Fibroblast of pulmonary artery (primary cell): ENCODE results near the gene HSP90AB1.

Source experiments
- DNase-seq: peaks from one replicate; pipeline ENCODE4 v3.0.0-alpha.2; 2010; ENCODE audit warnings: low read depth
- H3K4me3 ChIP-seq: replicated peaks from 2 replicates; pipeline ENCODE4 v1.5.1; 2011; ENCODE audit warnings: low read depth, mild to moderate bottlenecking, control low read depth, low read length, moderate library complexity
- TF ChIP-seq, protein P1 (sequence below): IDR thresholded peaks from 2 replicates; pipeline ENCODE4 v1.5.1; 2011; ENCODE audit warnings: mild to moderate bottlenecking, control low read depth, low read length, inconsistent platforms; ENCODE audit errors: missing control alignments

The HSP90AB1 gene

DNA sequence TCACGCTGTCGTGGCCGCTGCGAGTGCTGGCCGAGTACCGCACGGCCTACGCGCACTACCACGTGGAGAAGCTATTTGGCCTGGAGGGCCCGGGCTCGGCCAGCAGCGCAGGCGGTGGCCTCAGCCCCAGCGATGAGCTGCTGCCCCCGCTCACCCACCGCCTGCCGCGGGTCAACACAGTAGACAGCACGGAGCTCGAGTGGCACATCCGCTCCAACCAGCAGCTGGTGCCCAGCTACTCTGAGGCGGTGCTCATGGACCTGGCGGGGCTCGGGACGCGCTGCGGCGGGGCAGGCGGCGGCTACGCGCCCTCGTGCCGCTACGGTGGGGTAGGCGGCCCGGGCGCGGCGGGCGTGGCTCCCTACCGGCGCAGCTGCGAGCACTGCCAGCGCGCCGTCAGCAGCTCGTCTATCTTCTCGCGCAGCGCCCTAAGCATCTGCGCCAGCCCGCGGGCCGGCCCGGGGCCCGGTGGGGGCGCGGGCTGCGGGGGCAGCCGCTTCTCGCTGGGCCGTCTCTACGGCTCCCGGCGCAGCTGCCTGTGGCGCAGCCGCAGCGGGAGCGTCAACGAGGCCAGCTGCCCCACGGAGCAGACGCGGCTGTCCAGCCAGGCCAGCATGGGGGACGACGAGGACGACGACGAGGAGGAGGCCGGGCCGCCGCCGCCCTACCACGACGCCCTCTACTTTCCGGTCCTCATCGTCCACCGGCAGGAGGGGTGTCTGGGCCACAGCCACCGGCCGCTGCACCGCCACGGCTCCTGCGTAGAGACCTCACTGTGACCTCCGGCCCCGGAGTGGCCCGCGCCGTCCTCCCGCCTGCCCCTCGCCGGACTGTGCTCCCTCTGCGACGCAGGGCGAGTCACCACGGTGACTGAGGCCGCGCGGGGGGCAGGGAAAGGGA, 29.1 kb downstream of the HSP90AB1 start:
- TF ChIP-seq, protein P1, sequence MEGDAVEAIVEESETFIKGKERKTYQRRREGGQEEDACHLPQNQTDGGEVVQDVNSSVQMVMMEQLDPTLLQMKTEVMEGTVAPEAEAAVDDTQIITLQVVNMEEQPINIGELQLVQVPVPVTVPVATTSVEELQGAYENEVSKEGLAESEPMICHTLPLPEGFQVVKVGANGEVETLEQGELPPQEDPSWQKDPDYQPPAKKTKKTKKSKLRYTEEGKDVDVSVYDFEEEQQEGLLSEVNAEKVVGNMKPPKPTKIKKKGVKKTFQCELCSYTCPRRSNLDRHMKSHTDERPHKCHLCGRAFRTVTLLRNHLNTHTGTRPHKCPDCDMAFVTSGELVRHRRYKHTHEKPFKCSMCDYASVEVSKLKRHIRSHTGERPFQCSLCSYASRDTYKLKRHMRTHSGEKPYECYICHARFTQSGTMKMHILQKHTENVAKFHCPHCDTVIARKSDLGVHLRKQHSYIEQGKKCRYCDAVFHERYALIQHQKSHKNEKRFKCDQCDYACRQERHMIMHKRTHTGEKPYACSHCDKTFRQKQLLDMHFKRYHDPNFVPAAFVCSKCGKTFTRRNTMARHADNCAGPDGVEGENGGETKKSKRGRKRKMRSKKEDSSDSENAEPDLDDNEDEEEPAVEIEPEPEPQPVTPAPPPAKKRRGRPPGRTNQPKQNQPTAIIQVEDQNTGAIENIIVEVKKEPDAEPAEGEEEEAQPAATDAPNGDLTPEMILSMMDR = no peak
- no peak for DNase-seq
- no peak overlapping the region for H3K4me3 ChIP-seq

DNA sequence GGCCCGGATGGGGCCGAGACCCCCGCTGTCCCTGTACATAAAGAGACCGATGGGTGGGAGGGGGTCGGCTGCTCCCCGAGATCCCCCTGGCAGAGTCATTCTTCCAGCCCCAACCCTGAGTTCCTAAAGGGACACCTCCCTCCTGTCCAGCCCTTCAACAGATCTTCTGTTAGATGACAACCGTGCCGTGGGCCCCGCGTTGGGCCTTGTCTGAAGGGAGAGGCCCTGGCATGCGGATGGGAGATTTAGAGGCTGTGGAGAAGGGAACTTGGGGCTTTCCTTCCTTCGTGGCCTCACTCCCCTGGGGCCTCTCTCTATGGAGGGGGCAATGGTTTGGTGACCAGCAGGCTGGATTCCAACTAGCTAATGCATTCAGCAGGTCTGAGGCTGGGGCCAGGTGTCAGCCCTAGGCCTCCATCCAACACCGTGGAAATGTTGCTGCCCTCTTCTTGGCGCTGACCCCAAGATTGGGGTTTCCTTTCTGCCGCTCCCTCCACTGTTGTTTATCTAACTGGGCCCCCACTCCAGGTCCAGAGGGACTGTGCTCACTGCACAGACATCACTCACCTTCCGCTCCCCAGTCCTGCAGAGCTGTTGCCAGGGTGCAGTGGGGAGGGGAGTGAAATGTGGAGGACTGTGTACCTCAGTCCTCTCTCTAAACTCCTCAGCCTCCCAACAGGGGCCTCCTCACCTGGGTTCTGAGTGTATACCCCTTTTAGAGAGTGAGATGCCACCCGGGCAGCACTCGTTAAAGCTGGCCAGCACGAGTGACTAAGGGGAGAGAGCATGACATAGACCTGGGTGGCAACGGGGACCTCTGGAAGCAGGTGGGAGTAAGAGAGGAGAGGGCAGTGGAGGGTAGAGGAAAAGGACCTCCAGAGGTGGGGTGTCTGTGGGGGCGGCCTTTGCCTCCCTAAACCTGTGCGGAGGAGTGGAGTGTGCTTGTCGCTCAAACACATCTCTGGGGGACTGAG, 30.1 kb downstream of the HSP90AB1 start:
- no peak for DNase-seq
- TF ChIP-seq, protein P1 = no peak
- H3K4me3 ChIP-seq = no peak overlapping the region

DNA sequence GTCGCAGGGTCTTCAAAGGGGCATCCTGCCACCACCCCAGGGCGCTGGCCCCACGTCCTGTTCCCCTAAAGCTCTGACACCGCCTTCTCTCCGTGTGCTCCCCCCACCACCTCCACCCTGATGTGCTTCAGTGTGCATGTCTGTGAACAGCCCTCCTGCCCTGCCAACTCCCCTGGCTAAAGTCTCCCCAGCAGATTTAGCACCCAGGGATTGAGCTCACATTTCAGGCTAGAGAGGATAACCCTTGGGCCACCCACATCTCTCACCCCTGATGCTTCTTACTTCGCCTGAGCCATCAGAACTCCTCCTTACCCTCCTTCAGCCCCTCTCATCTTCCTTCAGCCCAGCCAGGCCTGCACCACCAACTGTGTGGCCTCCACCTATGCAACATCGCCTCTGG, 30.9 kb downstream of the HSP90AB1 start:
- TF ChIP-seq, protein P1 = no peak
- DNase-seq = no peak
- H3K4me3 ChIP-seq = no peak overlapping the region

DNA sequence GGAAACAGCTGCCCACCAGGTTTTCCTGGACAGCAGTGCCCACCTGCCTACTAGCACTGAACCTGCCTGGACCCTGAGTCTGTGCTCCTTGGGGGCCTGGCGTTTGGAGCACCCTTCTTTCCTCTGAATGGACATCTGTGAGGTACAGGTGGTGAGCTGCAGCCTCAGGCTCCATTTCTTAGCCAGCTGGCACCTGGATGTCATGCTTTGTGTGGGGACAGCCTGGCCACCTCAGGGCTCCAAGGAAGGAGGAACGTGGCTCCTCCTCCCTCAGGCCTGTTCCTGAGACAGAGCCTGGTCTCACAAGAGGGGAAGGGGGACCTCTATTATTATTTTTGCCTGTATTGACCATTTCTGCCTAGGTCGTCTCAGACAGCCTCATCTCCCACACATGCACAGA, 31.4 kb downstream of the HSP90AB1 start:
- no peak overlapping the region for H3K4me3 ChIP-seq
- DNase-seq = no peak
- TF ChIP-seq, protein P1 = no peak

DNA sequence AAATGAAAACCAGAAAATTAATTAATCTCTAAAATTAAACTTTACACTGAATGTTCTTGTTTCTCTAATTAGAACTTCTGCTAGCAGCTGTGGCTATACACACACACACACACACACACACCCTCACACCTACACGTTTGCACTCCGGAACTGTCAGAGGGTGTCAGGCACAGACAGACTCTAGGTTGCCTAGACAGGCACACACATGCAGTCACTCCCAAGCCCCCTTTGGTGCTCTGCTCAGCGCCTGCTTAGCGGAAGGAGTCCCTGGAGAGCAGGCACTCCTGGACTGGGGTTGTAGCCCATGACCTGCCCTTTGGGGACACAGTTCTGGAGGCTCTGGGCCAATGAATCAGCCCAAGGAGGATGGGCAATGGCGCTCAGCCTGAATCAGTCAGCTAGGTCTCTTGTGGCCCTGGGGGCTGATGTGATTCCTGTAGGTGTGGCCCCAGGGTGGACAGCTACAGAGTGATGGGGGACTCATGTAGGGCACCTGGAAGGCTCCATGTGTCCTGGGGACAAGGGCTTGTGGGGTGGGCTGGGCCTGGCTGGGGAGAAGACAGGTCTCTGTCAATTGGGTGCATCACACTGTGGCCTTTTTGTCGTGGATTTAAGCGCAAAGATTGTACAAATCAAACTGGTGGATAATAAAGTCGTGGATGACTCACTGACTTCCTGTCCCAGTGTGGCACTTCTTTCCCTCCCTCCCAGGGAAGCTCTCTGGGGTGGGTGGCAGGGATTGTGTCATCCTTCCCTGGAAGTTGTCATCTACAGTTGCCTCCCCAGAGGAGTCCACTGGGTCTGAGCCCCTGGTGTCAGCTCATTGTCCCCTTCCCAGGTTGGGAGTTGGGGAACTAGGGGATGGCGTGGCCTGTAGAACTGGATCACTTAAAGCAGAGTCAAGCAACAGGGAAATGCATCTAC, 32.1 kb downstream of the HSP90AB1 start:
- DNase-seq = no peak
- TF ChIP-seq, protein P1 = no peak

DNA sequence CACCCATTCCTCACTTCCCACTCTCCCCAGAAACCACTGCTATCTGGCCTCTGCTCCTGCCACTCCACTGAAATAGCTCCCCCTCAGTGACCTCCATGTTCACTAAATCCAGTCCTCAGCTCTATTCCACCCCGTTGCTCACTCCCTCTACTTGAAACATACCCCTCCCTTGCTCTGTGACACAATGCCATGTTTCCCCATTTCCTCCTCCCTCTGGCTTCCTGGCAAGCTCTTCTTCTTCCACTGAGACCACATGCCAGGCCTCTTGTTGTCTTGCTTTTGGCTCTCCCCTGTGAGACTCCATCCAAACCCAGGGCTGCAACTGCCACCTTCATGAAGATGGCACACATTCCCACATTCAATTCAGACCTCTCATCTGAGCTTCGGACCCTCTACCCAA, 37.2 kb downstream of the HSP90AB1 start:
- no peak overlapping the region for H3K4me3 ChIP-seq
- no peak for DNase-seq
- TF ChIP-seq, protein P1 = no peak

More for the DNA sequence above, 32.1 kb downstream of the HSP90AB1 start:
- no peak overlapping the region for H3K4me3 ChIP-seq
